ENCODE measurements around the gene RAB17.

RAB17 gene

GRCh38 chr2:237527233-237527632 lies 63.3 kb downstream of the RAB17 start:
- no peak for DNase-seq
- H3K36me3 ChIP-seq (replicated peaks; ENCODE audit: insufficient read depth, low read length) = no peaks in the 10 kb centered on the region
- no peak overlapping the region for H3K9ac ChIP-seq (ENCODE audit: low read length)
- TF ChIP-seq EZH2 (optimal IDR thresholded peaks at IDR 0.05; ENCODE audit: low read depth, low read length) (no peak), CTCF (IDR thresholded peaks at IDR 0.05; ENCODE audit: low read length) (no peak), EZH2phosphoT487 (IDR thresholded peaks at IDR 0.05; ENCODE audit: low read length) (no peak)
- no peaks in the 10 kb centered on the region for H3K27me3 ChIP-seq (replicated peaks; ENCODE audit: insufficient read depth, low read length)
- H3K4me2 ChIP-seq (ENCODE audit: low read depth, low read length) = no peak overlapping the region
- no peaks in the 10 kb centered on the region for H3K79me2 ChIP-seq (ENCODE audit: low read length)
- H3K4me1 ChIP-seq (ENCODE audit: low read length) = peaks cover 36% of the 10 kb centered on the region
- no peaks in the 10 kb centered on the region for H3K9me3 ChIP-seq (replicated peaks; ENCODE audit: insufficient read depth, low read length)
- peaks cover 38% of the 10 kb centered on the region for H3F3A ChIP-seq (ENCODE audit: insufficient read depth, low read length)
- no peaks in the 10 kb centered on the region for H4K20me1 ChIP-seq (ENCODE audit: insufficient read depth, low read length)
- H2AFZ ChIP-seq (ENCODE audit: low read length) = no peak overlapping the region
- no peak overlapping the region for H3K27ac ChIP-seq (ENCODE audit: low read length)
- H3K4me3 ChIP-seq (ENCODE audit: low read length) = no peak overlapping the region
- no peaks in the 10 kb centered on the region for H3K9me2 ChIP-seq (replicated peaks; ENCODE audit: insufficient read depth, low read length)

- Histone ChIP-seq H3K27me3 (replicated peaks; ENCODE audit: insufficient read depth, low read length) (no peaks in the 10 kb centered on the region), H3K9me2 (replicated peaks; ENCODE audit: insufficient read depth, low read length) (no peaks in the 10 kb centered on the region), H3K9ac (ENCODE audit: low read length) (no peak overlapping the region), H3K79me2 (ENCODE audit: low read length) (no peaks in the 10 kb centered on the region), H3K4me1 (ENCODE audit: low read length) (peaks cover 21% of the 10 kb centered on the region), H4K20me1 (ENCODE audit: insufficient read depth, low read length) (no peaks in the 10 kb centered on the region), H3K27ac (ENCODE audit: low read length) (no peak overlapping the region), H3K4me2 (ENCODE audit: low read depth, low read length) (no peak overlapping the region), H2AFZ (ENCODE audit: low read length) (no peak overlapping the region), H3K9me3 (replicated peaks; ENCODE audit: insufficient read depth, low read length) (no peaks in the 10 kb centered on the region), H3K4me3 (ENCODE audit: low read length) (no peak overlapping the region), H3K36me3 (replicated peaks; ENCODE audit: insufficient read depth, low read length) (no peaks in the 10 kb centered on the region), H3F3A (ENCODE audit: insufficient read depth, low read length) (peaks cover 27% of the 10 kb centered on the region)
- DNase-seq = no peak
- no peak for TF ChIP-seq CTCF (IDR thresholded peaks at IDR 0.05; ENCODE audit: low read length)
- TF ChIP-seq EZH2 (optimal IDR thresholded peaks at IDR 0.05; ENCODE audit: low read depth, low read length) = no peak
- TF ChIP-seq EZH2phosphoT487 (IDR thresholded peaks at IDR 0.05; ENCODE audit: low read length) = no peak
Observed at GRCh38 chr2:237525559-237526157, 64.9 kb downstream of the RAB17 start.

- DNase-seq = no peak
- Histone ChIP-seq H3K4me2 (ENCODE audit: low read depth, low read length) (no peak overlapping the region), H3K27me3 (replicated peaks; ENCODE audit: insufficient read depth, low read length) (no peaks in the 10 kb centered on the region), H3K9me2 (replicated peaks; ENCODE audit: insufficient read depth, low read length) (no peaks in the 10 kb centered on the region), H3K27ac (ENCODE audit: low read length) (no peak overlapping the region), H3K9ac (ENCODE audit: low read length) (no peak overlapping the region), H3K79me2 (ENCODE audit: low read length) (no peaks in the 10 kb centered on the region), H2AFZ (ENCODE audit: low read length) (no peak overlapping the region), H3K4me1 (ENCODE audit: low read length) (peaks cover 16% of the 10 kb centered on the region), H3F3A (ENCODE audit: insufficient read depth, low read length) (peaks cover 17% of the 10 kb centered on the region), H3K4me3 (ENCODE audit: low read length) (no peak overlapping the region), H4K20me1 (ENCODE audit: insufficient read depth, low read length) (no peaks in the 10 kb centered on the region), H3K9me3 (replicated peaks; ENCODE audit: insufficient read depth, low read length) (no peaks in the 10 kb centered on the region), H3K36me3 (replicated peaks; ENCODE audit: insufficient read depth, low read length) (no peaks in the 10 kb centered on the region)
- TF ChIP-seq CTCF (IDR thresholded peaks at IDR 0.05; ENCODE audit: low read length) = no peak
- no peak for TF ChIP-seq EZH2phosphoT487 (IDR thresholded peaks at IDR 0.05; ENCODE audit: low read length)
- TF ChIP-seq EZH2 (optimal IDR thresholded peaks at IDR 0.05; ENCODE audit: low read depth, low read length) = no peak
Observed at GRCh38 chr2:237524631-237525030, 65.9 kb downstream of the RAB17 start.
